Mammary epithelial cell (primary cell): ENCODE measurements around the gene PAK3.

Source experiments
- CTCF ChIP-seq, 2 donors: IDR thresholded peaks in 1 of 2; conservative IDR thresholded peaks in 1 of 2; 2 replicates each; pipeline ENCODE4 v1.5.1; 2011 to 2012; ENCODE audit warnings: inconsistent platforms in 2 of 2, low read length in 2 of 2, mild to moderate bottlenecking in 2 of 2, control low read depth in 1 of 2, low read depth in 1 of 2; ENCODE audit not compliant: insufficient read depth in 1 of 2; ENCODE audit errors: extremely low read depth in 1 of 2
- EZH2 ChIP-seq: IDR thresholded peaks from 2 replicates; pipeline ENCODE4 v1.6.1; 2012; ENCODE audit warnings: low read length, inconsistent platforms, borderline replicate concordance

- no peak for TF ChIP-seq CTCF (conservative IDR thresholded peaks at IDR 0.05 in 1 of 2, IDR thresholded peaks at IDR 0.05 in 1 of 2; ENCODE audit: extremely low read depth in 1 of 2, insufficient read depth in 1 of 2, low read depth in 1 of 2, low read length in 2 of 2)
- no peak for TF ChIP-seq EZH2
Observed at GRCh38 chrX:111257733-111258132, 161.7 kb downstream of the PAK3 start.
